MG63 (cell line): ENCODE results near the gene TRMO. TPM values are rescaled to one million over a fixed set of nuclear protein-coding genes. Genes with fewer than 3 reads are reported as not detected.
"Not testable (repeated sequence)": the region's sequence is repeated elsewhere in the genome, so short reads cannot be mapped to it uniquely, and the experiment has no call there.

Experiments
- DNase-seq: peaks from one replicate; pipeline ENCODE4 v3.0.0-alpha.2; 2020
- H3K27me3 ChIP-seq: fragments of 250-450 bp; sonication (Bioruptor Pico); 2 replicates; pipeline ENCODE4 v1.5.1; 2020; ENCODE audit warnings: mild to moderate bottlenecking, moderate library complexity
- H3K36me3 ChIP-seq: fragments of 250-450 bp; sonication (Bioruptor Pico); 2 replicates; pipeline ENCODE4 v1.5.1; 2020; ENCODE audit warnings: mild to moderate bottlenecking, moderate library complexity
- H3K4me3 ChIP-seq: fragments of 250-450 bp; sonication (Bioruptor Pico); 2 replicates; pipeline ENCODE4 v1.5.1; 2020; ENCODE audit warnings: mild to moderate bottlenecking, moderate library complexity
- H3K9me3 ChIP-seq: fragments of 250-450 bp; sonication (Bioruptor Pico); 2 replicates; pipeline ENCODE4 v1.5.1; 2020; ENCODE audit warnings: mild to moderate bottlenecking, moderate library complexity
- total RNA-seq: library from RNA; depleted of rRNA; stranded (reverse); fragments of >200 nt; shearing (Covaris generic); gene quantifications from 2 replicates; pipeline ENCODE4 v1.2.3, GENCODE V29; 2014; ENCODE audit warnings: low replicate concordance

The TRMO gene
- total RNA-seq, 1 experiment from 2014 or later: 16.1 TPM

DNA sequence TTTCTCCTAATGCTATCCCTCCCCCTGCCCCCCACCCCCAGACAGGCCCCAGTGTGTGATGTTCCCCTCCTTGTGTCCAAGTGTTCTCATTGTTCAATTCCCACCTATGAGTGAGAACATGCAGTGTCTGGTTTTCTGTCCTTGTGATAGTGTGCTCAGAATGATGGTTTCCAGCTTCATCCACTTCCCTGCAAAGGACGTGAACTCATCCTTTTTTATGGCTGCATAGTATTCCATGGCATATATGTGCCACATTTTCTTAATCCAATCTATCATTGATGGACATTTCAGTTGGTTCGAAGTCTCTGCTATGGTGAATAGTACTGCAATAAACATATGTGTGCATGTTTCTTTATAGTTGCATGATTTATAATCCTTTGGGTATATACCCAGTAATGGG is 23.2 kb upstream of the TRMO start:
- peaks cover 46% of the 10 kb centered on the region for H3K27me3 ChIP-seq
- not testable (repeated sequence) for H3K9me3 ChIP-seq, H3K36me3 ChIP-seq, H3K4me3 ChIP-seq, DNase-seq

DNA sequence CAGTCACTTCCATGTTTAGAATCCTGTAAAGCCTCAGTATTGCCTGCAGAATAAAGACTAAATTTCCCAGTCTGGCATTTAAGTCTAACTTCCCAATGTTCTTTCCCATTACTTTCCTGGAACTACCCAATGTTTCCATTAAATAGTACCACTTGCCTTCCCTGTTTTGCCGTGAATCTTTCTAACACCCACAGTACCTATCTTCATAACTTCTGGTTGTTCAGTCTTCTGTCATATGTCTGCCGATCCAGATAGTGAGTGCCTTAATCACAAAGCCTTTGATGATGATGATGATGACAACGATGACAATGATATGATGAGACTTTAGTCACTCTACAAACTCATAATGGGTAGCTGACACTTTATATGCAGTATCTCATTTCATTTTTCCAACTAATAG is 22.3 kb upstream of the TRMO start:
- no peaks in the 10 kb centered on the region for H3K36me3 ChIP-seq
- no peaks in the 10 kb centered on the region for H3K9me3 ChIP-seq
- peaks cover 46% of the 10 kb centered on the region for H3K27me3 ChIP-seq
- no peak overlapping the region for H3K4me3 ChIP-seq
- no peak for DNase-seq

DNA sequence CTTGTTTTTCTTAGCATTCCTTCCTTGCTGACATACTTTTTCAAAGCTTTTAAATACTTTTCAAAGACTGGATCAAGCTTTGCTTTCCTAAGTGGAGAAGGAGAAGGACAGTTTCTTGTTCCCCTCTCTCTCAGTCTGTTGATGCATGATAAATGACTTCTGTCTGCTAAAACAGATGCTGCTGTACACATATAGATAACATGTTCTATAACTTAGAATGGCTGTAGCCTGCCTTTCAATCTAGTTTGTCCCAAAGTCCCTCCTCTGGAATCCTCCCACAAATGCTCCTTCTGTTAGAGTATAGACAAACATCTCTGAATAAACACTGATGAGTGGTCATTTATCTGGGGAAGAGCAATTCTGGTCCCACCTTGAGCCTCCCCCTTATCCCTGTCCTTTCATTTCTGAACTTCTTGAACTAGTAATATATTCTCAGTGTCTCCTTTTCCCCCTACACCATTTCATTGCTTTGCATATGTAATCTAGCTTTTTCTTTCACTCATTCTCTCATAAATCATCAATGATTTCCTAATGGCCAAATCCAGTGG is 21.1 kb upstream of the TRMO start:
- Histone ChIP-seq H3K9me3 (no peaks in the 10 kb centered on the region), H3K4me3 (no peak overlapping the region), H3K36me3 (no peaks in the 10 kb centered on the region), H3K27me3 (peaks cover 48% of the 10 kb centered on the region)
- DNase-seq: no peak

- no peak overlapping the region for H3K4me3 ChIP-seq
- H3K27me3 ChIP-seq: peaks cover 46% of the 10 kb centered on the region
- H3K9me3 ChIP-seq: no peaks in the 10 kb centered on the region
- no peak for DNase-seq
- no peaks in the 10 kb centered on the region for H3K36me3 ChIP-seq
Measured at GRCh38 chr9:97941323-97941722, 19.0 kb upstream of the TRMO start.

DNA sequence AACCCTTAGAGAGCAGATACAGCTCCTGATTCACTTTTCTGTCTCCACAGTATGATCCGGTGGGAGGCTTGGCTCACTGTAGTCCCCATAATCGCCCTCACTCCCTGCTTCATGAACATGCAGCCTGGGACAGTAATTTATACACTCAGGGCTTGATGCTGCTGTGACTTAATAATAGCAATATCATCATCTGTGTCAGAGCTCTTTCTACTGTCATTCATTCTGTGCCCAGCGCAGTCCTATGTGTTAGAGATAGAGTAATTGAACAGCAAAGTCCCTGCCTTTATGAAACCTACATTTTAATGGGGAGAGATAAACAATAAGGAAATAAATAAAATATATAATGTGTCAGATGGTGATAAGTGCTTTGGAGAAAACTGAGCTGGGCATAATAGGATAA is 18.4 kb upstream of the TRMO start:
- H3K9me3 ChIP-seq: no peaks in the 10 kb centered on the region
- no peaks in the 10 kb centered on the region for H3K36me3 ChIP-seq
- no peak overlapping the region for H3K4me3 ChIP-seq
- peaks cover 44% of the 10 kb centered on the region for H3K27me3 ChIP-seq
- DNase-seq: no peak

GRCh38 chr9:97940233-97940632 is 17.9 kb upstream of the TRMO start:
- peaks cover 44% of the 10 kb centered on the region for H3K27me3 ChIP-seq
- no peaks in the 10 kb centered on the region for H3K9me3 ChIP-seq
- no peak overlapping the region for H3K4me3 ChIP-seq
- H3K36me3 ChIP-seq: no peaks in the 10 kb centered on the region
- no peak for DNase-seq

- Histone ChIP-seq H3K36me3 (no peaks in the 10 kb centered on the region), H3K9me3 (no peaks in the 10 kb centered on the region), H3K27me3 (peaks cover 35% of the 10 kb centered on the region), H3K4me3 (no peak within 1 kb of the TSS)
- DNase-seq: no peak
Measured at GRCh38 chr9:97938081-97938644, 15.9 kb upstream of the TRMO start, which contains the start of gene HEMGN. Gene HEMGN (minus strand): TSS chr9:97938172. CDS start chr9:97938136, 36 bp downstream.

DNA sequence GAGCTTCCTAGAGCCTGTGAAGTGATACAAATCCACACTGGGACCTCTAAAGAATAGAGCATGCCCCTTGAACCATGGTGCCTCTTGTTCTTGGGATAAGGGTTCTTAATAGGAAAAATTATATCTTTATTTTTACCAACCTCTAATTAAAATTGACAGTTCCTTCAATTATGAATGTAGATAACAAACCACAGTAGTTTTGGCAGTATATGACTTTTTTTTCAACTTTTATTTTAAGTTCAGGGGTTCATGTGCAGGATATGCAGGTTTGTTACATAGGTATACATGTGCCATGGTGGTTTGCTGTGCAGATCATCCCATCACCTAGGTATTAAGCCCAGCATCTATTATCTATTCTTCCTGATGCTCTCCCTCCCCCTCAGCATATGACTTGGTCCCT is 14.7 kb upstream of the TRMO start:
- H3K4me3 ChIP-seq: no peak overlapping the region
- DNase-seq: no peak
- no peaks in the 10 kb centered on the region for H3K36me3 ChIP-seq
- peaks cover 35% of the 10 kb centered on the region for H3K27me3 ChIP-seq
- no peaks in the 10 kb centered on the region for H3K9me3 ChIP-seq

- H3K36me3 ChIP-seq: no peaks in the 10 kb centered on the region
- H3K9me3 ChIP-seq: no peaks in the 10 kb centered on the region
- H3K27me3 ChIP-seq: peaks cover 40% of the 10 kb centered on the region
- no peak overlapping the region for H3K4me3 ChIP-seq
- no peak for DNase-seq
Measured at GRCh38 chr9:97935276-97935675, 13.0 kb upstream of the TRMO start.

- Histone ChIP-seq H3K9me3 (no peaks in the 10 kb centered on the region), H3K36me3 (no peaks in the 10 kb centered on the region), H3K27me3 (peaks cover 41% of the 10 kb centered on the region), H3K4me3 (no peak overlapping the region)
- DNase-seq: no peak
Measured at GRCh38 chr9:97934321-97935115, 12.2 kb upstream of the TRMO start.

GRCh38 chr9:97933297-97933998 is 11.1 kb upstream of the TRMO start:
- H3K36me3 ChIP-seq: no peaks in the 10 kb centered on the region
- H3K4me3 ChIP-seq: no peak overlapping the region
- DNase-seq: no peak
- H3K27me3 ChIP-seq: peaks cover 37% of the 10 kb centered on the region
- no peaks in the 10 kb centered on the region for H3K9me3 ChIP-seq

DNA sequence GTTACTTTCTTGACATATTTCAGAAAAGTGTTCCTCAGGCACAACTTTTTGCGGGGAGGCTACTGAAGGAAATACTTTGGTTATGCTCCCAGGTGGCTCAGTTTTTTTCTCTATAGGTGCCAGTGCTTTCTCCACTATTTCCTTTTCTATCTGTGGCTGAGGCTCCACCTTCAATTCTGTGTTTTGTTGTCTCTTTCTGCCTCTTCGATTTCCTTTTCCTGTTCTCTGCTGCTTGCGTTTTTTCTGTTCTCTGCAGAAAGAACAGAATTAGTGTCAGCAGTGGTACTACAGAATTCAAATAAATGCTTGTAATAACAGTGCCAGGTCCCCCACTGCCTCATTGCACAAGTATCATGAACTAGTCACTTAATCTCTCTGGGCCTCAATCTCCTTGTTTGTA is 8.7 kb upstream of the TRMO start:
- Histone ChIP-seq H3K36me3 (no peaks in the 10 kb centered on the region), H3K27me3 (peaks cover 27% of the 10 kb centered on the region), H3K4me3 (no peak overlapping the region), H3K9me3 (no peaks in the 10 kb centered on the region)
- no peak for DNase-seq

DNA sequence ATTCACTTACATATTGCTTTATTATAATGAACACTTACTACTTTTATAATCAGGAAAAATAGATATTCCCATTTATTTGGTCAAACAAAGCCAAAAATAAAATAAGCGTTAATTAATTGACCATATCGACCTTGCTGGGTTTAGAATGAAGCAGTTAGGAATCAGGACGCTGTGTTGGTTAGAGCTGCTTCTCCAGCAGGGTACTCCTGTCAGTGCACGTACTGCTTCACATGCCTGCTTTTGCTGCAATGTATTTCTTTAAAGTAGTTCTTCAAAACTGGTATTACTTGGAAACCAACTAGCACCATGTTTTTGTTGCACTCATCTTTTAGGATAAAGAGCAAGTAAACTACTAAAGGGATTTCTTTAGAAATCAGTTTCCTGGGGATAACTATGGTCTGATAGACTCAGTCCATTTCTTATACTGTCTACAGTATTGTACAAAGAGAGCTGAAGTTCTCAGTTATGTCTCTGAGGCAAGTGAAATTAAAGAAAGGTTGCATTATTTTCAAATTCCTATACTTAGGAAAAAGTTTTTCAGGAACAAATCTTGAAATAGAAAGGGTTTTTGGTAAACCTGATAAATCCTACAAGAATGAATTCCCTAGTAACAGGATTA is 6.8 kb upstream of the TRMO start:
- no peak overlapping the region for H3K4me3 ChIP-seq
- H3K9me3 ChIP-seq: no peaks in the 10 kb centered on the region
- peaks cover 20% of the 10 kb centered on the region for H3K27me3 ChIP-seq
- no peak for DNase-seq
- H3K36me3 ChIP-seq: no peaks in the 10 kb centered on the region

DNA sequence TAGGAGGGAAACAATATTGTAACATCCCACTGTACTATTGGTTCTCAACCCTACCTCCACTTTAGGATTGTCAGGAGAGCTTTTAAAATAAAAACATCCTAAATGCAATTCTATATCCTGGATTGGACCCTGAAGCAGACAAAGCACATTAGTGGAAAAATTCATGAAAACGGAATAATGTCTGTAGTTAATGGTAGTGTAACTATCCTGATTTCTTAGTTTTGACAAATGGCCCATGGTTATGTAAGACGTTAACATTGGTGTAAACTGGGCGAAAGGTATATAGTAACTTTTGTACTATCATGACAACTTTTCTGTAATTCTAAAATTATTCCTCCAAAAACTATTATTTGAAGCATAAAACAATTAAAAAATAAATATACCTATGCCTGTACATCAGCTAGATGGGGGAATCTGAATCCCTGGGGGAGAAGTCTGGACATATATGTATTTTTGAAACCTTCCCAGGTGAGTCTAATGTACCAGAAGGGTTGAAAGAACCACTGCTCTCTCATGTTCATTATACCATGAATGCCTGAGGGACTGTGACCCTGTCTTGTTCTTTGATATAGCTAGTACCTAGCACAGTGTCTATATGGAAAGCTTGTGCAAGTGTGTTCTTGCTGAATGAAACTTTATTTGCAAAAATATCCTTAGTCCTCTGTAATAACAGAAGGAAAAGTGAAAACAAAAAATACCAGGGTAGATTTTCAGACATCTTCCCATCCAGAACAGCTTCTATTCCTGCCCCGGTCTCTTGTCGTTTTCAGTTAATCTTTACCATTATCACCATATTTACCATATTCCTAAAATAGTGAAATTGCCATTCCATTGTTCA is 3.4 kb upstream of the TRMO start:
- H3K36me3 ChIP-seq: no peaks in the 10 kb centered on the region
- no peaks in the 10 kb centered on the region for H3K9me3 ChIP-seq
- H3K27me3 ChIP-seq: peaks cover 13% of the 10 kb centered on the region
- no peak overlapping the region for H3K4me3 ChIP-seq
- no peak for DNase-seq

DNA sequence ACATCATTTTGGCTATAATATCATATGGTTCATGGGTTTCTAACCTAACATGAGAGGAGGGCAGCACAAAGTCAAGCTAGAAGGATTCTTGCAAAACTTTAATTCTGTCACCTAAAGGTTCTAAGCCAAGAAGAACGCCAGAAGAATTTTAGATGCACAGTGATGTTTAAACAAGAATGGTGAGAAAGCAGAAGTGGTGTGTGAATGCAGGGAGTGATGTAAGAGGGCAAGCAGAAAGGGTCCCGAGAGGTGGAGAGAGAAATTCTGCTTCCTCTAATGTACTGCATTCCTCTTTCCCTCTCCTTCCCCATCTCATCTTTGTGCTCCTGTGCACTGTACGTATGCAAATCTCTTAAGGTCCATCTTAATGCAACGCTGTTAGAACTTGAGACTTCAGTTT is 2.1 kb upstream of the TRMO start:
- no peak overlapping the region for H3K4me3 ChIP-seq
- no peak for DNase-seq
- no peaks in the 10 kb centered on the region for H3K36me3 ChIP-seq
- no peaks in the 10 kb centered on the region for H3K9me3 ChIP-seq
- peaks cover 5% of the 10 kb centered on the region for H3K27me3 ChIP-seq

- Histone ChIP-seq H3K9me3 (no peaks in the 10 kb centered on the region), H3K4me3 (peak overlapping the region; percentile 65), H3K36me3 (no peaks in the 10 kb centered on the region; the same call in 1 of the 2 replicates), H3K27me3 (no peaks in the 10 kb centered on the region)
- peak; percentile 65 for DNase-seq
Measured at GRCh38 chr9:97923529-97924108, 1.3 kb upstream of the TRMO start.
